Measurements from ENCODE around the gene UBR4. TPM values are rescaled to one million over a fixed set of nuclear protein-coding genes. Genes with fewer than 3 reads are reported as not detected.

Gene UBR4
- total RNA-seq, 1 donor from 2014 or later, result 222 TPM

DNA sequence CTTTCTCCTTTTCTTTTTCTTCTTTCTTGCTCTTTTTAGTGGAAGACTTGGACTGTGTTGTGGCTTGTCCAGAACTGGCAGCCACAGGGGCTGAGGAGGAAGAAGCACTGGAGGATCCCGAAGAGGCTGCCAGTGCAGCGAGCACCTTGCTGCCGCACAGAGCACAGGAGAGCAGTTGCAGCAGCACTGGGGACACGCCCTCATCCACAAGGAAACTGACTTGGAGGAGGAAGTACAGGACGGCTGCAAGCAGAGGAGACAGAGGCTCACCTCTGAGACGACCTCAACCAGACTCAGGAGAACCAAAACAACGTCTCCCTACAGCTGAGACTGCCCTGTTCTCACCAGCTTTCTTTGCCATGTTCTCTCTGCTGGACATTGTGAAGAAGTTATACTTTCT, 88.9 kb downstream of the UBR4 start:
- Histone ChIP-seq H3K27ac (no peak overlapping the region), H3K36me3 (peaks cover 98 to 100% of the 10 kb centered on the region in 2 donors), H3K27me3 (no peaks in the 10 kb centered on the region), H3K4me3 (no peak overlapping the region), H3K9me3 (no peaks in the 10 kb centered on the region), H3K4me1 (no peaks in the 10 kb centered on the region)
- intact Hi-C loops (cut with DNase I), result no loop called here
- TF ChIP-seq, protein P1, sequence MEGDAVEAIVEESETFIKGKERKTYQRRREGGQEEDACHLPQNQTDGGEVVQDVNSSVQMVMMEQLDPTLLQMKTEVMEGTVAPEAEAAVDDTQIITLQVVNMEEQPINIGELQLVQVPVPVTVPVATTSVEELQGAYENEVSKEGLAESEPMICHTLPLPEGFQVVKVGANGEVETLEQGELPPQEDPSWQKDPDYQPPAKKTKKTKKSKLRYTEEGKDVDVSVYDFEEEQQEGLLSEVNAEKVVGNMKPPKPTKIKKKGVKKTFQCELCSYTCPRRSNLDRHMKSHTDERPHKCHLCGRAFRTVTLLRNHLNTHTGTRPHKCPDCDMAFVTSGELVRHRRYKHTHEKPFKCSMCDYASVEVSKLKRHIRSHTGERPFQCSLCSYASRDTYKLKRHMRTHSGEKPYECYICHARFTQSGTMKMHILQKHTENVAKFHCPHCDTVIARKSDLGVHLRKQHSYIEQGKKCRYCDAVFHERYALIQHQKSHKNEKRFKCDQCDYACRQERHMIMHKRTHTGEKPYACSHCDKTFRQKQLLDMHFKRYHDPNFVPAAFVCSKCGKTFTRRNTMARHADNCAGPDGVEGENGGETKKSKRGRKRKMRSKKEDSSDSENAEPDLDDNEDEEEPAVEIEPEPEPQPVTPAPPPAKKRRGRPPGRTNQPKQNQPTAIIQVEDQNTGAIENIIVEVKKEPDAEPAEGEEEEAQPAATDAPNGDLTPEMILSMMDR (IDR thresholded peaks at IDR 0.05), result no peak
- DNase-seq (ENCODE audit: low spot score in 2 of 2), result no peak

DNA sequence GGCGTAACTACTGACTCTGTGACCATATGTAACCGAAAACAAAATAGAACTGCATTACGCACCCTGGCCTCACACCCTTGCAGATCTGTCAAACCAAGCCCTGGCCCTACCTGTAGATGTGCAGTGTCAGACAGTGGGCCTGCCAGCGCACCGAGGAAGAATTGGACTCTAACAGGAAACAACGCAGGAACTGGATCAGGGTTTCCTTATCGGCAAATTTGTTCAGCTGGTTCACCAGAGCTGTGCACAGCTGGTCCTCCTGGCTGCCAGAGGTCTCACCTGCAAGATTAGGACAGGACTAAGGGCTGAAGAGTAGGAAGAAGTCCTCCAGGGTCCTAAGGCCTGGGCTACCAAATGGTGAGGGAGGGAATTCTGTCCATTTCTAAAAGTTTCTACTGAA, 90.0 kb downstream of the UBR4 start:
- H3K9me3 ChIP-seq, result no peaks in the 10 kb centered on the region

DNA sequence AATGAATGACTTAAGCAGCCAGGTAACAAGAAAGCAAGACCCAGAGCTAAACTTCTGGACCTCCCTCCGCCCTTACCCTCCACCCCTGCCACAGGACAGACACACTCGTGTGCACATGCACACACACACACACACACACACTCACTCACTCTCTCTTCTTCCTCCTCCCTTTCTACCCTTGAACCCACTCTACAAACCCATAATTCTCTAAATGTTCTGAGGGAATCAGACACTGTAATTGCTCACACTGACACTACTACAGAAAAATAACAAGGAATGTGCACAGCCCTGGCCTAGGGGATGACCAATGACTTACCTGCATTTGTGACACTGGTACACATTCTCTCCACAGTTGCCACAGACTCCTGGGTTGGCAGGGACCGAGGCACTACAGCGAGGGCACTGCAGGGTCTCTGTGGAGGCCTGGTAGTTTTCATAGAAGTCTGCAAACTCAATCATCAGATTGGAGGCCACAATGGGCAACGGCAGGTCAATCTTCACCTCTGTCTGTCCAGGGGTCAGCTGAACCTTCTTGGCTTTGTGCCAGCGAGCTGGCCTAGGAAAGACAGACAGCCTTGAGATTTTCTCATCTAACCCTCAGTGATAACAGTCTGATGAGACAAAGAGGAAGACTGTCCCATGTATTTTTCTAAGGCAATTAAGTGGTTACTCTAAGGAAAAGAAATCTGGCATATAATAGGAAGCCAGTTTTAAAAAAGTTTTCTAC, 94.8 kb downstream of the UBR4 start:
- Histone ChIP-seq H3K36me3 (peaks cover 98 to 100% of the 10 kb centered on the region in 2 donors), H3K27me3 (no peaks in the 10 kb centered on the region), H3K4me3 (no peak overlapping the region), H3K4me1 (no peaks in the 10 kb centered on the region), H3K27ac (no peak overlapping the region), H3K9me3 (no peaks in the 10 kb centered on the region)
- intact Hi-C loops (cut with DNase I), result no loop called here
- no peak for DNase-seq (ENCODE audit: low spot score in 2 of 2)
- TF ChIP-seq, protein P1 (IDR thresholded peaks at IDR 0.05), result no peak

More for the DNA sequence above, 90.0 kb downstream of the UBR4 start:
- no peak for DNase-seq (ENCODE audit: low spot score in 2 of 2)
- Histone ChIP-seq H3K27ac (no peak overlapping the region), H3K4me1 (no peaks in the 10 kb centered on the region), H3K36me3 (peaks cover 98 to 100% of the 10 kb centered on the region in 2 donors), H3K4me3 (no peak overlapping the region), H3K27me3 (no peaks in the 10 kb centered on the region)
- intact Hi-C loops (cut with DNase I), result no loop called here
- TF ChIP-seq, protein P1 (IDR thresholded peaks at IDR 0.05), result no peak

DNA sequence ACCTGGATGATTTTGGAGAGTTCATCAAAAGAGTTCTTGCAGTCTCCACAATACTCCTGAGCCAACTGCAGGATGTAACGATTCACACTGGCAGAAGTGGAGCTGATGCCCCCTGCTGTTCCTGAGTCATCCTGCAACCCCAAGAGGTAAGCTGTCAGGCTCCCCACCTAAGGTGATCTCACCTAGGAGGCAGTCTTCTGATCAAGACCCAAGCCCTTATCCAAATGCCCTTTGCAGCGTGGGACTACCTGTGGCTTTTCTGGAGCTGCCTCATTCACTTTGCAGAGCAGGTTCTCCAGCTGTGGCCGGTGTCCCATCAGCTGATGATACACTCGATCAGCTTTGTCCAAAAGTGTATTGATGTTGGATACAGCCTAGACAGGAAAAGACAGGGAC, 96.4 kb downstream of the UBR4 start:
- Histone ChIP-seq H3K4me3 (no peak overlapping the region), H3K4me1 (no peaks in the 10 kb centered on the region), H3K36me3 (peaks cover 96 to 100% of the 10 kb centered on the region in 2 donors), H3K27me3 (no peaks in the 10 kb centered on the region), H3K27ac (no peak overlapping the region), H3K9me3 (no peaks in the 10 kb centered on the region)
- DNase-seq (ENCODE audit: low spot score in 2 of 2), result no peak
- TF ChIP-seq, protein P1 (IDR thresholded peaks at IDR 0.05), result peak in 1 of 3 experiments; percentile 21
- intact Hi-C loops (cut with DNase I), result no loop called here

DNA sequence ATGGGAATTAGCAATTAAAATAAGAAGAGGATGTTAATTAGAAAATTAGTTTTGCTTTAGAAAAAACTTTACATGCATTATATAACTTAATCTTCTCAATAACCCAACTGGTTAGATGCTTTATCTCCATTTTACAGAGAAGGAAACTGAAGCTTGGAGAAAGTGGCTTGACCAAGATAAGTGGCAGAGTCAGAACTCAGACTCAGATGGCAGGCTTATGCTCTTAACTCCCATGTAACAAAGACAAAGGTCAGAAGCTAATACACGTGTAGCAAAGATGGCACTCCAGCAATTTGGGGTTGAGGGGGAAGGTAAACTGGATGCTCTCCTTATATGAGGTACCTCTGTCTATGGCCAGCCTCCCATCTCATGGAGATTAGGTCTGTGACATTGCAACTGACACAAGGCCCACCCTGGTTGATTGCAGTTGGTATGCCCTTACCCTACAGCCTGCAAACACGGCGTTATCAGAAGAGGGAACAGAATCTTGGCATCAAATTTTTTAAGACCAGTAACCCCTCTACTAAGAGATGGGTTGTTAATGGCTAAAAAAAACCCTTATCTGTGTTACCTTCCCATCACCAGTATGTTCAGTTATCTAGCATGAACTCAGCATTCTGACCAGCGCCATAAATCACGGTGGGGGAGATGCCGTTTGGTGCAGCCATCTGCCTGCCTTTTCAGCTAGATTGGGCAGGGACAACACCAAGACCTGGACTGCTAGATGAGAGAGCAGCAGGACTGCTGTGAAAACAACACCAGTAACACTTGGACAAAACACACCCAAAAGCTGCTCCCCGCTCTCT, 97.0 kb downstream of the UBR4 start:
- no peak overlapping the region for H3K27ac ChIP-seq
- TF ChIP-seq, protein P1 (IDR thresholded peaks at IDR 0.05), result no peak
- no peaks in the 10 kb centered on the region for H3K4me1 ChIP-seq
- H3K27me3 ChIP-seq, result no peaks in the 10 kb centered on the region
- H3K4me3 ChIP-seq, result no peak overlapping the region
- peaks cover 97 to 100% of the 10 kb centered on the region in 2 donors for H3K36me3 ChIP-seq
- intact Hi-C loops (cut with DNase I), result no loop called here
- DNase-seq (ENCODE audit: low spot score in 2 of 2), result no peak
- no peaks in the 10 kb centered on the region for H3K9me3 ChIP-seq

Measured in ascending aorta (tissue), 2 donors.